Measurements from ENCODE around the gene BTBD1.

The BTBD1 gene

DNA sequence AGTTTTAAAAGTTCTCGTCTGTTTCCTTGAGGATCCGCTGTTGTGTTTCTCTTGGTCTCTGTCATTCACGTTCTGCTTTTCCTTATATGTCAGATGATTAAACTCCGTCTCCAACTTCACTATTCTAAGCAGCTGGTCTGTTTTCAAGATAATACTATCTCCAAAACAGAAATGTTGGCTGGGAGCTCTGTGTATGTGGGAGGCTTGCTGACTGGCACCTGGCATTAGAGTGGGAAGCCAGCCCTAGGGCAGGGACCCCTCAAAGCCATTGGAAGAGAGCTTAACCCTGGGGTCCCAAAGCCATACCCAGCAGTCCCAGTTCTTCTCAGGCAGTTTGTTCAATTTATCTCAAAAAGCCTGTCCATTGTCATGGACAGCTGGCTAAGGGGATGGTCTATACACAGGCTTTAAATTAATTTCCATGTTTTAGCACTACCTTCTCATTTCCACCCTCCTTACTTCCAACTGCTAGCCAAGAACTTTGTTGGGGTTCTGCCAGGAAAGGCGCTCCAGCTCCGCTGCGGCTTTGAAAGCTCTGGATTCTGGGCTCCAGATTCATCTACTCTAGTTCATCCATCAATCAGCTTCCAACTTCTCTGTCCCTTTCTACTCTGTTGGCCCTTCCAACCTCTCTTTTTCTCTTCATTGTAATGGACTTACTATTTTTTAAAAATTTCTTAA, 9.2 kb downstream of the BTBD1 start:
- H3K4me1 ChIP-seq (ENCODE audit: low read depth, poor library complexity, severe bottlenecking): peaks cover 12% of the 10 kb centered on the region
- peaks cover 66% of the 10 kb centered on the region for H3K79me2 ChIP-seq (ENCODE audit: insufficient read depth, low read depth)
- no peak overlapping the region for H2AFZ ChIP-seq (ENCODE audit: low read depth)
- no peak overlapping the region for H3K9ac ChIP-seq
- peaks cover 24% of the 10 kb centered on the region; the same call in 1 of the 2 replicates for H4K20me1 ChIP-seq (ENCODE audit: insufficient read depth)
- H3K4me2 ChIP-seq: no peak overlapping the region
- TF ChIP-seq, protein P1, sequence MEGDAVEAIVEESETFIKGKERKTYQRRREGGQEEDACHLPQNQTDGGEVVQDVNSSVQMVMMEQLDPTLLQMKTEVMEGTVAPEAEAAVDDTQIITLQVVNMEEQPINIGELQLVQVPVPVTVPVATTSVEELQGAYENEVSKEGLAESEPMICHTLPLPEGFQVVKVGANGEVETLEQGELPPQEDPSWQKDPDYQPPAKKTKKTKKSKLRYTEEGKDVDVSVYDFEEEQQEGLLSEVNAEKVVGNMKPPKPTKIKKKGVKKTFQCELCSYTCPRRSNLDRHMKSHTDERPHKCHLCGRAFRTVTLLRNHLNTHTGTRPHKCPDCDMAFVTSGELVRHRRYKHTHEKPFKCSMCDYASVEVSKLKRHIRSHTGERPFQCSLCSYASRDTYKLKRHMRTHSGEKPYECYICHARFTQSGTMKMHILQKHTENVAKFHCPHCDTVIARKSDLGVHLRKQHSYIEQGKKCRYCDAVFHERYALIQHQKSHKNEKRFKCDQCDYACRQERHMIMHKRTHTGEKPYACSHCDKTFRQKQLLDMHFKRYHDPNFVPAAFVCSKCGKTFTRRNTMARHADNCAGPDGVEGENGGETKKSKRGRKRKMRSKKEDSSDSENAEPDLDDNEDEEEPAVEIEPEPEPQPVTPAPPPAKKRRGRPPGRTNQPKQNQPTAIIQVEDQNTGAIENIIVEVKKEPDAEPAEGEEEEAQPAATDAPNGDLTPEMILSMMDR (conservative IDR thresholded peaks at IDR 0.05; ENCODE audit: low read depth, low read length): no peak
- H3K27me3 ChIP-seq (ENCODE audit: insufficient read depth, low read depth): no peaks in the 10 kb centered on the region
- no peaks in the 10 kb centered on the region; the same call in 1 of the 2 replicates for H3K36me3 ChIP-seq (ENCODE audit: insufficient read depth)
- no peak overlapping the region for H3K27ac ChIP-seq
- H3K4me3 ChIP-seq (IDR thresholded peaks at IDR 0.05; ENCODE audit: insufficient read depth, low read depth, low read length): no peak overlapping the region

DNA sequence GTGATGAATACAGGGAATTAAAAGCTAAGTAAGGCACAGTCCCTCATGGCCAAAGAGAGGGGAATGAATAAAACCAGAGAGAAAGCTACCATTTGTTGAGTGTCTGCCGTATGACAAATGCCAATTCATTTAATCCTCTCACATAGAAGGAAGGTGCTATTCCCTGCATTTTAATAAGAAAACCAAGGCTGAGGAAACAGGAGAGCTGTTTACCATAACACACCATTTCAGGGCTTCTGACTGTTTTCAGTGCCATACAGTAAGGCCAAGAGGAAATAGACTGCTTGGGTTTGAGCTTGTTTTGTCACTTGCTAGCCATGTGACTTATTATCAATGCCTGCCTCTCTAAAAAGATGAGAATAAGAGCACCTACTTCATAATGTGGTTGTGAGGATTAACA, 10.1 kb downstream of the BTBD1 start:
- Histone ChIP-seq H3K36me3 (ENCODE audit: insufficient read depth) (no peaks in the 10 kb centered on the region; the same call in 1 of the 2 replicates), H3K4me2 (no peak overlapping the region), H3K27ac (no peak overlapping the region), H3K4me1 (ENCODE audit: low read depth, poor library complexity, severe bottlenecking) (peaks cover 4% of the 10 kb centered on the region), H3K9ac (no peak overlapping the region), H3K79me2 (ENCODE audit: insufficient read depth, low read depth) (peaks cover 58% of the 10 kb centered on the region), H3K27me3 (ENCODE audit: insufficient read depth, low read depth) (no peaks in the 10 kb centered on the region), H3K4me3 (IDR thresholded peaks at IDR 0.05; ENCODE audit: insufficient read depth, low read depth, low read length) (no peak overlapping the region), H4K20me1 (ENCODE audit: insufficient read depth) (peaks cover 21% of the 10 kb centered on the region; the same call in 1 of the 2 replicates), H2AFZ (ENCODE audit: low read depth) (no peak overlapping the region)
- TF ChIP-seq, protein P1 (conservative IDR thresholded peaks at IDR 0.05; ENCODE audit: low read depth, low read length): no peak

DNA sequence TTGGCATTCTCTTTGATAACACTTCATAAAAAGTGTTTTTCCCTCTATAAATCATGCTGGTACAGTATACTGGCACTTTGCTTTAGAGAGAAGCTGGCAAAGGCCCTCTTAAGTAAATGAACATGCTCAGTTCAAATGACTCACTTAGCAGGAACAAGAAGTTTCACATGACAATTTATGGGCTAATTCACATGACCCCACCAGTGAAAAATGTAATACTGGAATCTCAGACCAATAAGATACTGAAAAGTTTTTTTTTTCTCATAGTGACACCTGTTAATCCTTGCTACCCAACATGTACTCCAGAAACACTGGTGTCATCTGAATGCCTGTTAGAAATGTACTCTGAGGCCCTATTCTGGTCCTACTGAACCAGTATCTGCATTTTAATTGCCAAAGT, 13.9 kb downstream of the BTBD1 start:
- Histone ChIP-seq H3K4me2 (no peak overlapping the region), H3K4me1 (ENCODE audit: low read depth, poor library complexity, severe bottlenecking) (no peaks in the 10 kb centered on the region), H4K20me1 (ENCODE audit: insufficient read depth) (peaks cover 8% of the 10 kb centered on the region; the same call in 1 of the 2 replicates), H3K27ac (no peak overlapping the region), H3K9ac (no peak overlapping the region), H2AFZ (ENCODE audit: low read depth) (no peak overlapping the region), H3K79me2 (ENCODE audit: insufficient read depth, low read depth) (peaks cover 20% of the 10 kb centered on the region; the same call in 1 of the 2 replicates), H3K27me3 (ENCODE audit: insufficient read depth, low read depth) (no peaks in the 10 kb centered on the region), H3K36me3 (ENCODE audit: insufficient read depth) (no peaks in the 10 kb centered on the region; the same call in 1 of the 2 replicates), H3K4me3 (IDR thresholded peaks at IDR 0.05; ENCODE audit: insufficient read depth, low read depth, low read length) (no peak overlapping the region)
- TF ChIP-seq, protein P1 (conservative IDR thresholded peaks at IDR 0.05; ENCODE audit: low read depth, low read length): no peak

DNA sequence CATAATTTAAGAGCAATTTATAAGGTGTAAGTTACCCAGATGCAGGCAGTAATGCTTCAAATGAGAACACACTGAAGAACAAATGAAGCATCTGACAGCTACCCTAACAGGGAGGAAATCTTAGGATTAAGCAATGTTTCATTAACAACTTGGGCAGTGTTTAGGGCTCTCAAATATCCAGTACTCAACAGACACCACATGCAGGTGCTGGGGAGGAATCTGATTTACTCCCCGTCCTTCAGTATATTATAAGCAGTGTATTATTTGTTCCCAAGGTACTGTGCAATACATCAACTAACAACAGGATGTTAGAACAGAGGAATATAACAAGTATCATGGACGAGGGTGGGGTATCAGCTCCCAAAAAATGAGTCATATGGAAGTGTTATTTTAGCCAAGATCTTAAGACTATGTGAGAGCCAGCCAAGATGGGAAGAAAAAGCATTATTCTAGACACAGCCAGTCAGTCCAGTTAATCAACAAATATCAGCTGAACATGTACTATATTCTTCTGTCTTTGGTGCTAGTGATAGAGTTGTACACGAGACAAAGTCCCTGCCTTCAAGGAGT, 20.4 kb downstream of the BTBD1 start:
- H3K79me2 ChIP-seq (ENCODE audit: insufficient read depth, low read depth): 0 out of 2 replicates have a peak, but pooled peaks cover 10% of the 10 kb centered on the region
- no peak overlapping the region for H3K4me2 ChIP-seq
- H3K9ac ChIP-seq: no peak overlapping the region
- no peaks in the 10 kb centered on the region for H3K27me3 ChIP-seq (ENCODE audit: insufficient read depth, low read depth)
- no peak overlapping the region for H2AFZ ChIP-seq (ENCODE audit: low read depth)
- TF ChIP-seq, protein P1 (conservative IDR thresholded peaks at IDR 0.05; ENCODE audit: low read depth, low read length): no peak
- no peaks in the 10 kb centered on the region for H4K20me1 ChIP-seq (ENCODE audit: insufficient read depth)
- no peaks in the 10 kb centered on the region for H3K4me1 ChIP-seq (ENCODE audit: low read depth, poor library complexity, severe bottlenecking)
- no peak overlapping the region for H3K27ac ChIP-seq
- H3K4me3 ChIP-seq (IDR thresholded peaks at IDR 0.05; ENCODE audit: insufficient read depth, low read depth, low read length): no peak overlapping the region
- H3K36me3 ChIP-seq (ENCODE audit: insufficient read depth): peaks cover 2% of the 10 kb centered on the region; the same call in 1 of the 2 replicates
